GM23248 (cell line): ENCODE measurements around the gene DGKB. TPM values are rescaled to one million over a fixed set of nuclear protein-coding genes. Genes with fewer than 3 reads are reported as not detected.

Experiments
- DNase-seq: peaks from one replicate; pipeline ENCODE4 v3.0.0-alpha.2; 2015
- H2AFZ ChIP-seq: fragments of 200-600 bp; sonication (generic); 2 replicates; pipeline ENCODE4 v1.6.1; 2016; ENCODE audit warnings: antibody characterized with exemption
- H3F3A ChIP-seq: fragments of 200-600 bp; sonication (generic); 2 replicates; pipeline ENCODE4 v1.6.1; 2016; ENCODE audit warnings: mild to moderate bottlenecking, antibody characterized with exemption, mixed run types; ENCODE audit not compliant: insufficient read depth
- H3K27ac ChIP-seq: fragments of 200-600 bp; sonication (generic); 2 replicates; pipeline ENCODE4 v1.5.1; 2016; ENCODE audit warnings: mild to moderate bottlenecking
- H3K27me3 ChIP-seq: fragments of 200-600 bp; sonication (generic); replicated peaks from 2 replicates; pipeline ENCODE4 v1.6.1; 2016; ENCODE audit warnings: mild to moderate bottlenecking; ENCODE audit not compliant: insufficient read depth
- H3K36me3 ChIP-seq: fragments of 200-600 bp; sonication (generic); 2 replicates; pipeline ENCODE4 v1.6.1; 2016; ENCODE audit warnings: low read depth, mild to moderate bottlenecking
- H3K4me1 ChIP-seq: fragments of 200-600 bp; sonication (generic); 2 replicates; pipeline ENCODE4 v1.6.1; 2016; ENCODE audit warnings: mild to moderate bottlenecking; ENCODE audit not compliant: insufficient read depth
- H3K4me2 ChIP-seq: fragments of 200-600 bp; sonication (generic); one replicate; pipeline ENCODE4 v1.6.1; 2016; ENCODE audit warnings: mild to moderate bottlenecking; ENCODE audit not compliant: unreplicated experiment
- H3K4me3 ChIP-seq: fragments of 200-600 bp; sonication (generic); 2 replicates; pipeline ENCODE4 v1.5.1; 2016; ENCODE audit warnings: mild to moderate bottlenecking
- H3K79me2 ChIP-seq: fragments of 200-600 bp; sonication (generic); 2 replicates; pipeline ENCODE4 v1.6.1; 2016; ENCODE audit warnings: mild to moderate bottlenecking; ENCODE audit not compliant: insufficient read depth
- H3K9ac ChIP-seq: fragments of 200-600 bp; sonication (generic); 2 replicates; pipeline ENCODE4 v1.6.1; 2016; ENCODE audit warnings: mild to moderate bottlenecking
- H3K9me2 ChIP-seq: fragments of 200-600 bp; sonication (generic); 2 replicates; pipeline ENCODE4 v1.6.1; 2016; ENCODE audit warnings: mixed run types, mild to moderate bottlenecking, moderate library complexity; ENCODE audit not compliant: insufficient read depth
- H3K9me3 ChIP-seq: fragments of 200-600 bp; sonication (generic); one replicate; pipeline ENCODE4 v1.6.1; 2017; ENCODE audit warnings: low read depth
- H4K20me1 ChIP-seq: fragments of 200-600 bp; sonication (generic); 2 replicates; pipeline ENCODE4 v1.6.0; 2016; ENCODE audit not compliant: insufficient read depth
- EZH2 ChIP-seq: fragments of 200-600 bp; sonication (generic); IDR thresholded peaks from 2 replicates; pipeline ENCODE4 v1.6.1; 2018; ENCODE audit warnings: antibody characterized with exemption, mild to moderate bottlenecking; ENCODE audit not compliant: insufficient read depth, poor library complexity, severe bottlenecking
- EZH2phosphoT487 ChIP-seq: fragments of 200-600 bp; sonication (generic); IDR thresholded peaks from 2 replicates; pipeline ENCODE4 v1.6.1; 2018; ENCODE audit warnings: antibody characterized with exemption, moderate library complexity, mild to moderate bottlenecking, low read depth; ENCODE audit not compliant: insufficient read depth
- WGBS, 2 experiments: methylation state at CpG; one replicate each; pipeline ENCODE4 v1.1.6; 2015 to 2017; ENCODE audit warnings: low lambda C conversion rate in 2 of 2, low coverage in 1 of 2; ENCODE audit errors: missing lambda C conversion rate in 2 of 2; 5-methylcytosine and 5-hydroxymethylcytosine counted together
- in situ Hi-C: fragments of 300-500 bp; cut with MboI; formaldehyde crosslinking; loops from 2 replicates; pipeline ENCODE4 v1.15.0; 2020
- polyA plus RNA-seq: library from polyadenylated mRNA; unstranded; fragments of >200 nt; fragmentation: Nextera tagmentation; extraction: Ambion mirVana; gene quantifications from 2 replicates; pipeline ENCODE4 v1.2.1, GENCODE V29; 2016
- total RNA-seq: library from RNA; depleted of rRNA; stranded (reverse); fragments of >200 nt; shearing (Covaris generic); gene quantifications from 2 replicates; pipeline ENCODE4 v1.2.3, GENCODE V29; 2014

DGKB gene
- total and polyA plus RNA-seq, 2 experiments from 2014 or later = 0.65 to 1.7 TPM

DNA sequence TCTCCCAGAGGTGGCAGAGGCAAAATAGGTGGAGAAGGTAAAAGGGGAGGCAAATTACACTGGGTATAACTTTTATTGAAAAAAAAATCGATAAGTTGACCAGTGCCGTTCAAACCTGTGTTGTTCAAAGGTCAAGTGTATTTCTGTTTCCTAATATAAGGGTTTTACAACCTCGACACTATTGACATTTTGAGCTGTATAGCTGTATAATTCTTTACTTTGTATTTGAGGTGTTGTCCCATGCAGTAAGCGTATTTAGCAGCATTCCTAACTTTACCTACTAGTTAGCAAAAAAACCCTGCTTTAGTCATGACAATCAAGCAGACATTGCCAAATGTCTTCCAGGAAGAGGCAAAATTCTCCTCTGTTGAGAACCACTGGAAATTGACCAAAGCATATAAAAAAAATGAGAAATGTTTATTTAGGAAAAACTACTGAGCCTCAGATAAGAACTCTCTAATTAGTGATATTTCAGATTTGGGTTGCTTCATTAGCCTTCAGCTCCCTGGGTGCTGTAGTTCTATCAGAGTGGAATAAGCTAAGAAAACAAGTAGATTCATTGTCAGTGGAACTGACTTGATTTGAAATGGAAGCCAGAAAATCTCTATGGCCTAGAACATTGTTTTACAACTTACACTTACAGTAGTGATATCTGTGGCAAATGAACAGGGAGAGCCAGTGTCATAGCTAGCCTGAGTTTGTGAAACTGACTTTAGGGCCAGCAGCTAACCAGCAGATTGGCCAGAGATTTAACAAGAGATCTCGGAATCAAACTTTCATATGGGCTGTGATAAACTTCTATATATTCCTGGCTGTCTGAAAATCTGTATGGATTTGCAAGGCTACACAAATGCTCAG lies 331.6 kb downstream of the DGKB start:
- Histone ChIP-seq H3K27me3 (no peaks in the 10 kb centered on the region), H3K4me2 (no peak overlapping the region), H3K27ac (no peak overlapping the region), H3K9ac (no peak overlapping the region), H2AFZ (peak overlapping the region; percentile 12; the same call in 1 of the 2 replicates), H3F3A (no peaks in the 10 kb centered on the region), H3K4me3 (no peak overlapping the region), H3K9me3 (no peaks in the 10 kb centered on the region), H4K20me1 (no peaks in the 10 kb centered on the region), H3K36me3 (no peaks in the 10 kb centered on the region), H3K4me1 (no peaks in the 10 kb centered on the region), H3K9me2 (no peaks in the 10 kb centered on the region), H3K79me2 (no peaks in the 10 kb centered on the region)
- DNase-seq = no peak
- 34 to 40% methylated on average over 5 of the region's 5 CpGs for WGBS, 2 experiments
- in situ Hi-C loops = no loop called here
- no peak for TF ChIP-seq EZH2
- TF ChIP-seq EZH2phosphoT487 = no peak

DNA sequence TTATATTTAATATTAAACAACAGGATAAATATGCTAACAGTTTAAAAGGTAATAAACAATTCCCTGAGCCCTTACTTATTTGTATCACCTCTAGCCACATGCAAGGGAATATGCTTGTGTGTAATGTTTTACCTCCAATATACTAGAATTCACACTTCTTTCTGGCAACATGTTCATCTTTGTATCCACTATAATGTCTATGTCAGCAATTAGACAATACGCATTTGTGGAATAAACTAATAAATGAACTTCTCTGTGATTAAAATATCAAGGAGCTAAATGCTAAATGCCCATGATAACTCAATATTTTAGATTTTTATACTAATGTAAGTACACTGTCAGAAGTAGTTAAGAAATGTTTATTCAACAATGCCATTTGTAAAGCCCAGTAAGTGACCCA lies 350.5 kb downstream of the DGKB start:
- Histone ChIP-seq H3F3A (no peaks in the 10 kb centered on the region), H3K4me2 (no peak overlapping the region), H4K20me1 (no peaks in the 10 kb centered on the region), H3K79me2 (no peaks in the 10 kb centered on the region), H3K9me2 (no peaks in the 10 kb centered on the region), H3K4me3 (no peak overlapping the region), H3K27me3 (no peaks in the 10 kb centered on the region), H3K27ac (no peak overlapping the region), H3K9ac (no peak overlapping the region), H3K9me3 (no peaks in the 10 kb centered on the region), H3K4me1 (no peaks in the 10 kb centered on the region), H3K36me3 (no peaks in the 10 kb centered on the region), H2AFZ (no peak overlapping the region)
- DNase-seq = no peak
- TF ChIP-seq EZH2phosphoT487 = no peak
- no peak for TF ChIP-seq EZH2
- 42 to 45% methylated on average over 1 of the region's 1 CpG for WGBS, 2 experiments
- in situ Hi-C loops = no loop called here

DNA sequence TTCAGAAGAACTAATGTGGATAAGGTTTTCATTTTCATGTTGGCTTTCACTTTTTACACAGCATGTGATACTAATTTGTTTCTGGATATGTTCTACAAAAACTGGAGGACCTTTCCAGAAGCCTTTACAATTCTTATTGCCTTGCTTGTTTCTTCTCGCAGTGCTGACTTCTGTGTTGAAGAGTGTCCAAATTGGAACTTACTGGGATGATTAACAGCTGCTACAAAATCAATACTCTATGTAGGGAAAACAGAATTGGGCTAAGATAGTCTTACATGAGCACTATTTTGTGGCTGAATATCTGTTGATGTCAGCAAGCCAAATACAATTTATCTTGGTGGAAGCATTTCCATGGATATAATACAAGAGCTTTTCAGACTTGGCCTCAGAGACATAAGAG lies 351.2 kb downstream of the DGKB start:
- Histone ChIP-seq H3K9me3 (no peaks in the 10 kb centered on the region), H4K20me1 (no peaks in the 10 kb centered on the region), H3K4me3 (no peak overlapping the region), H3K79me2 (no peaks in the 10 kb centered on the region), H3K4me1 (no peaks in the 10 kb centered on the region), H3K27me3 (no peaks in the 10 kb centered on the region), H3K9me2 (no peaks in the 10 kb centered on the region), H3K4me2 (no peak overlapping the region), H3K36me3 (no peaks in the 10 kb centered on the region), H3K27ac (no peak overlapping the region), H2AFZ (no peak overlapping the region), H3F3A (no peaks in the 10 kb centered on the region), H3K9ac (no peak overlapping the region)
- TF ChIP-seq EZH2 (no peak), EZH2phosphoT487 (no peak)
- in situ Hi-C loops = no loop called here
- DNase-seq = no peak
- WGBS, 2 experiments = 0 to 12% methylated on average over 1 of the region's 1 CpG

DNA sequence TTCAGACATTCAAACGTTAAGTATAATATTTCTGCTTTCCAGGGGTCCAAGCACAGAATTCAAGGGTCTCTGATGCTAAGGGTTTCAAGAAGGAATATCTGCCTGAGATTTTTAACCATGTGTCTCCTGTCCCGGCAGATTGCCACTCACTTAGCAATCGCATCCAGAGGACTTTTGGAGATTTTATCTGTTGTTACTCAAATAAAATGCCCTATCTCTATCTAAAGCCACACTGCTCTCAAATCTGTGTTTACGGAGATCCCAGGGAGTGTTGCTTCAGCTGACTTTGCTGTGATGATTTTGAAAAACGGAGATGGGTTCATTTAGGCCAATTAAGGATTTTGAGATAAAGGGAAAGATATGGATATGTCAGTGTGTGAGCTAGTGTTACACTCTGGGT lies 359.9 kb downstream of the DGKB start:
- no peak for DNase-seq
- 35 to 37% methylated on average over 5 of the region's 5 CpGs for WGBS, 2 experiments
- Histone ChIP-seq H3K9me3 (no peaks in the 10 kb centered on the region), H3K4me3 (no peak overlapping the region), H3F3A (no peaks in the 10 kb centered on the region), H3K27ac (no peak overlapping the region), H3K4me2 (no peak overlapping the region), H3K27me3 (no peaks in the 10 kb centered on the region), H3K9me2 (no peaks in the 10 kb centered on the region), H3K36me3 (no peaks in the 10 kb centered on the region), H3K9ac (no peak overlapping the region), H3K79me2 (no peaks in the 10 kb centered on the region), H3K4me1 (no peaks in the 10 kb centered on the region), H2AFZ (no peak overlapping the region), H4K20me1 (no peaks in the 10 kb centered on the region)
- TF ChIP-seq EZH2 = no peak
- TF ChIP-seq EZH2phosphoT487 = no peak
- in situ Hi-C loops = no loop called here
